Ovary (tissue), 3 donors: ENCODE data around the gene PAQR4.

ENCODE experiments used
- POLR2A ChIP-seq: fragments of 450-650 bp; IDR thresholded peaks from one replicate; pipeline ENCODE4 v1.6.1; 2017; ENCODE audit warnings: antibody characterized with exemption, mild to moderate bottlenecking, moderate library complexity
- TF ChIP-seq, protein P1 (sequence below), 3 donors: fragments of 450-650 bp in 2 of 3; fragments of 200-600 bp in 1 of 3; IDR thresholded peaks; one replicate each; pipeline versions ENCODE4 v1.5.1 to v1.8.0; 2016 to 2022; ENCODE audit warnings: antibody characterized with exemption in 3 of 3, mild to moderate bottlenecking in 1 of 3
- donor health status: DM: no; HTN: no; CAD: no.

DNA sequence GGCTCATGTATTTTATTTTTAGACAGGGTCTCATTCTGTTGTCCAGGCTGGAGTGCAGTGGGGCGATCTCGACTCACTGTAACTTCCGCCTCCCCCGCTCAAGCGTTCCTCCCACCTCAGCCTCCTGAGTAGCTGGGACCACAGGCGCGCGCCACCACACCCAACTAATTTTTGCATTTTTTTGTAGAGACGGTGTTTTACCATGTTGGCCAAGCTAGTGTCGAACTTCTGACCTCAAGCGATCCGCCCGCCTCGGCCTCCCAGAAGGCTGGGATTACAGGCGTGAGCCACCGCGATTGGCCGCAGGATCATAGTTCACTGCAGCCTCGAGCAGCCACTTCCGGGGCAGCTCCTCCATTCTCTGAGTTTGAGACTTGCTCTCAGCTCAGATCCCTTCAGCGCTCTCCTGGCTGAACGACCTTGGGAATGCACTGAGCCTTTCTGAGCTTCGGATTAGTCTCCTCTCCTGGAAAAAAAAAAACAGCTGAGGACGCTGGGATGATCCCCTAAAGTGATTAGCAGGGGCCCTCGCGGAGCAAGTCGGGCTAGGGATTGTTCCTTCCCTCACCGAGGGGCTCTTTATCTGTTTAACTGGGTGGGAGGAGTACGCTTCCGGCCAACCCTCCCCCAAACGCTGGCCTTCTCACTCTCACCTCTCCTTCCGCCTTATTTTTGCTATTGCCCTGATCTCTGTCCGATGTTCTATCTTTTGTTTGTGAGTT lies 12.2 kb downstream of the PAQR4 start:
- TF ChIP-seq, protein P1, sequence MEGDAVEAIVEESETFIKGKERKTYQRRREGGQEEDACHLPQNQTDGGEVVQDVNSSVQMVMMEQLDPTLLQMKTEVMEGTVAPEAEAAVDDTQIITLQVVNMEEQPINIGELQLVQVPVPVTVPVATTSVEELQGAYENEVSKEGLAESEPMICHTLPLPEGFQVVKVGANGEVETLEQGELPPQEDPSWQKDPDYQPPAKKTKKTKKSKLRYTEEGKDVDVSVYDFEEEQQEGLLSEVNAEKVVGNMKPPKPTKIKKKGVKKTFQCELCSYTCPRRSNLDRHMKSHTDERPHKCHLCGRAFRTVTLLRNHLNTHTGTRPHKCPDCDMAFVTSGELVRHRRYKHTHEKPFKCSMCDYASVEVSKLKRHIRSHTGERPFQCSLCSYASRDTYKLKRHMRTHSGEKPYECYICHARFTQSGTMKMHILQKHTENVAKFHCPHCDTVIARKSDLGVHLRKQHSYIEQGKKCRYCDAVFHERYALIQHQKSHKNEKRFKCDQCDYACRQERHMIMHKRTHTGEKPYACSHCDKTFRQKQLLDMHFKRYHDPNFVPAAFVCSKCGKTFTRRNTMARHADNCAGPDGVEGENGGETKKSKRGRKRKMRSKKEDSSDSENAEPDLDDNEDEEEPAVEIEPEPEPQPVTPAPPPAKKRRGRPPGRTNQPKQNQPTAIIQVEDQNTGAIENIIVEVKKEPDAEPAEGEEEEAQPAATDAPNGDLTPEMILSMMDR (IDR thresholded peaks at IDR 0.05): no peak
- TF ChIP-seq POLR2A: no peak
